Prostate gland (tissue), 2 donors: ENCODE results near the gene ARID3C. TPM values are rescaled to one million over a fixed set of nuclear protein-coding genes. Genes with fewer than 3 reads are reported as not detected.

ENCODE experiments used
- DNase-seq: peaks from one replicate; pipeline ENCODE4 v3.0.0-alpha.2; 2019; ENCODE audit warnings: low spot score
- H3K27ac ChIP-seq, 2 donors: fragments of 200-600 bp; sonication (generic); 2 replicates each; pipeline ENCODE4 v1.5.1; 2017 to 2019
- H3K27me3 ChIP-seq: fragments of 200-600 bp; sonication (generic); replicated peaks from 2 replicates; pipeline ENCODE4 v1.5.1; 2019; ENCODE audit not compliant: insufficient read depth
- H3K36me3 ChIP-seq, 2 donors: fragments of 200-600 bp; sonication (generic); 1 replicate in 1 of 2; 2 replicates in 1 of 2; pipeline versions ENCODE4 v1.5.1 to v1.8.1; 2017 to 2019
- H3K4me1 ChIP-seq: fragments of 200-600 bp; sonication (generic); replicated peaks from 2 replicates; pipeline ENCODE4 v1.5.1; 2019
- H3K4me3 ChIP-seq, 2 donors: fragments of 200-600 bp; sonication (generic); 2 replicates each; pipeline ENCODE4 v1.5.1; 2017 to 2019
- H3K9me3 ChIP-seq: fragments of 200-600 bp; sonication (generic); 2 replicates; pipeline ENCODE4 v1.5.1; 2017
- CTCF ChIP-seq, 4 experiments: fragments of 200-600 bp in 2 of 4; fragments of 450-650 bp in 2 of 4; sonication (generic) in 2 of 4; IDR thresholded peaks; 1 replicate in 3 of 4; 2 replicates in 1 of 4; pipeline ENCODE4 v1.5.1; 2016 to 2019; ENCODE audit warnings: antibody characterized with exemption in 4 of 4, mild to moderate bottlenecking in 2 of 4, moderate library complexity in 2 of 4
- POLR2A ChIP-seq: fragments of 450-650 bp; IDR thresholded peaks from one replicate; pipeline ENCODE4 v1.6.1; 2016; ENCODE audit warnings: antibody characterized with exemption, mild to moderate bottlenecking
- POLR2AphosphoS5 ChIP-seq: sonication (generic); formaldehyde crosslinking; IDR thresholded peaks from one replicate; pipeline ENCODE4 v1.6.1; 2017; ENCODE audit warnings: antibody characterized with exemption
- WGBS: methylation state at CpG from one replicate; pipeline ENCODE4 v1.1.5; 2018; 5-methylcytosine and 5-hydroxymethylcytosine counted together
- intact Hi-C: fragments of 100-400 bp; cut with DNase I; formaldehyde crosslinking; loops from one replicate; pipeline ENCODE4 v1.14.2; 2022
- total RNA-seq, 2 donors: library from RNA; depleted of rRNA; stranded (reverse); fragments of >200 nt; gene quantifications; one replicate each; pipeline ENCODE4 v1.1.0, GENCODE V29; 2016

The ARID3C gene
- total RNA-seq, 2 donors from 2014 or later = 1.1 TPM; not detected in 1

GRCh38 chr9:34587271-34587670 is 41.6 kb downstream of the ARID3C start:
- WGBS = 70% methylated on average over 2 of the region's 2 CpGs
- H3K27me3 ChIP-seq = no peaks in the 10 kb centered on the region
- no peak overlapping the region for H3K4me3 ChIP-seq
- no peaks in the 10 kb centered on the region for H3K9me3 ChIP-seq
- no peak for DNase-seq
- intact Hi-C loops = no loop called here
- peaks cover 6% of the 10 kb centered on the region for H3K4me1 ChIP-seq
- TF ChIP-seq CTCF (IDR thresholded peaks at IDR 0.05) (no peak), POLR2AphosphoS5 (no peak), POLR2A (no peak)
- no peak overlapping the region for H3K27ac ChIP-seq
- no peaks in the 10 kb centered on the region for H3K36me3 ChIP-seq

GRCh38 chr9:34585946-34586669 is 42.8 kb downstream of the ARID3C start:
- Histone ChIP-seq H3K4me3 (no peak overlapping the region), H3K9me3 (no peaks in the 10 kb centered on the region), H3K27me3 (no peaks in the 10 kb centered on the region), H3K36me3 (no peaks in the 10 kb centered on the region), H3K27ac (no peak overlapping the region), H3K4me1 (peaks cover 6% of the 10 kb centered on the region)
- WGBS = 33% methylated on average over 9 of the region's 11 CpGs
- intact Hi-C loops = no loop called here
- DNase-seq = no peak
- no peak for TF ChIP-seq POLR2A
- no peak for TF ChIP-seq POLR2AphosphoS5
- no peak for TF ChIP-seq CTCF (IDR thresholded peaks at IDR 0.05)

- intact Hi-C loops = no loop called here
- H3K4me3 ChIP-seq = no peak overlapping the region
- H3K27me3 ChIP-seq = no peaks in the 10 kb centered on the region
- TF ChIP-seq POLR2AphosphoS5 = no peak
- TF ChIP-seq POLR2A = no peak
- TF ChIP-seq CTCF (IDR thresholded peaks at IDR 0.05) = no peak
- H3K27ac ChIP-seq = no peak overlapping the region
- no peaks in the 10 kb centered on the region for H3K36me3 ChIP-seq
- WGBS = 66% methylated on average over 5 of the region's 5 CpGs
- no peaks in the 10 kb centered on the region for H3K9me3 ChIP-seq
- DNase-seq = no peak
- peaks cover 6% of the 10 kb centered on the region for H3K4me1 ChIP-seq
Measured at GRCh38 chr9:34584970-34585369, 43.9 kb downstream of the ARID3C start.

- DNase-seq = no peak
- H3K36me3 ChIP-seq = no peaks in the 10 kb centered on the region
- H3K27ac ChIP-seq = no peak overlapping the region
- no peaks in the 10 kb centered on the region for H3K9me3 ChIP-seq
- WGBS = 93% methylated on average over 5 of the region's 5 CpGs
- H3K4me1 ChIP-seq = no peaks in the 10 kb centered on the region
- H3K27me3 ChIP-seq = peaks cover 4% of the 10 kb centered on the region
- intact Hi-C loops = no loop called here
- TF ChIP-seq CTCF (IDR thresholded peaks at IDR 0.05) (no peak), POLR2AphosphoS5 (no peak), POLR2A (no peak)
- H3K4me3 ChIP-seq = no peak overlapping the region
Measured at GRCh38 chr9:34582787-34583186, 46.1 kb downstream of the ARID3C start.

GRCh38 chr9:34581318-34581717 is 47.5 kb downstream of the ARID3C start:
- Histone ChIP-seq H3K4me1 (no peaks in the 10 kb centered on the region), H3K9me3 (no peaks in the 10 kb centered on the region), H3K36me3 (no peaks in the 10 kb centered on the region), H3K27ac (no peak overlapping the region), H3K27me3 (peaks cover 4% of the 10 kb centered on the region), H3K4me3 (no peak overlapping the region)
- intact Hi-C loops = no loop called here
- TF ChIP-seq POLR2AphosphoS5 = no peak
- no peak for TF ChIP-seq CTCF (IDR thresholded peaks at IDR 0.05)
- no peak for TF ChIP-seq POLR2A
- no peak for DNase-seq
- WGBS = 69% methylated on average over 3 of the region's 3 CpGs
